H1 (cell line): ENCODE results near the gene RGS17. TPM values are rescaled to one million over a fixed set of nuclear protein-coding genes. Genes with fewer than 3 reads are reported as not detected.

ENCODE experiments used
- CTCF ChIA-PET: fragments of 300-600 bp; sonication (Branson Sonifier 250); formaldehyde crosslinking; loops from one replicate; lab custom pipeline; 2021; ENCODE audit not compliant: partially characterized antibody; lab: Charles Lee
- POLR2A ChIA-PET: fragments of 300-600 bp; sonication (Branson Sonifier 250); formaldehyde crosslinking; loops from one replicate; lab custom pipeline; 2021; ENCODE audit warnings: inconsistent platforms; ENCODE audit not compliant: partially characterized antibody; lab: Charles Lee
- DNase-seq, 2 experiments: peaks; one replicate each; pipeline versions ENCODE4 v3.0.0 to v3.0.0-alpha.2; 2010 to 2022; ENCODE audit warnings: low spot score in 2 of 2, low read depth in 1 of 2, mixed read lengths in 1 of 2
- FAIRE-seq: peaks from 2 replicates; lab custom pipeline; 2011; peaks lifted over from hg19 to GRCh38; lab: Jason Lieb, UNC
- H2AFZ ChIP-seq: 2 replicates; pipeline ENCODE4 v1.8.1; 2012; ENCODE audit warnings: low read length, inconsistent platforms
- H2AK5ac ChIP-seq: 2 replicates; pipeline ENCODE4 v1.6.1; 2013; ENCODE audit warnings: low read depth, low read length
- H2BK120ac ChIP-seq: replicated peaks from 2 replicates; pipeline ENCODE3; 2013; ENCODE audit warnings: low read depth, low read length, inconsistent platforms
- H2BK12ac ChIP-seq: 2 replicates; pipeline ENCODE4 v1.6.1; 2013; ENCODE audit warnings: low read depth, low read length
- H2BK15ac ChIP-seq: 2 replicates; pipeline ENCODE4 v1.6.1; 2013; ENCODE audit warnings: low read length
- H2BK20ac ChIP-seq: 2 replicates; pipeline ENCODE4 v1.6.1; 2013; ENCODE audit warnings: low read length
- H2BK5ac ChIP-seq: 2 replicates; pipeline ENCODE4 v1.6.1; 2013; ENCODE audit warnings: low read depth, low read length
- H3K14ac ChIP-seq: 2 replicates; pipeline ENCODE4 v1.6.1; 2013; ENCODE audit warnings: inconsistent platforms; ENCODE audit not compliant: insufficient read length
- H3K18ac ChIP-seq: 2 replicates; pipeline ENCODE4 v1.6.1; 2013; ENCODE audit warnings: low read length; ENCODE audit errors: extremely low read depth
- H3K23ac ChIP-seq: 2 replicates; pipeline ENCODE4 v1.6.1; 2013; ENCODE audit warnings: inconsistent platforms; ENCODE audit not compliant: insufficient read length
- H3K23me2 ChIP-seq: 2 replicates; pipeline ENCODE4 v1.6.1; 2013; ENCODE audit warnings: low read depth, low read length
- H3K27ac ChIP-seq: 2 replicates; pipeline ENCODE4 v1.6.1; 2011; ENCODE audit warnings: low read depth, low read length, inconsistent platforms
- H3K27me3 ChIP-seq, 4 experiments: replicated peaks in 1 of 4; 1 replicate in 1 of 4; 2 replicates in 3 of 4; pipeline versions ENCODE4 v1.6.1 to v1.8.1; 2011 to 2013; ENCODE audit warnings: low read length in 3 of 4, mild to moderate bottlenecking in 3 of 4, inconsistent platforms in 2 of 4, mixed read lengths in 2 of 4, moderate library complexity in 1 of 4; ENCODE audit not compliant: control insufficient read depth in 3 of 4, insufficient read depth in 3 of 4; ENCODE audit errors: extremely low read depth in 1 of 4
- H3K36me3 ChIP-seq, 4 experiments: 2 replicates each; pipeline versions ENCODE4 v1.6.1 to v1.8.1; 2011 to 2013; ENCODE audit warnings: mild to moderate bottlenecking in 4 of 4, low read length in 3 of 4, moderate library complexity in 2 of 4, control low read depth in 1 of 4, inconsistent platforms in 1 of 4; ENCODE audit not compliant: insufficient read depth in 4 of 4, control insufficient read depth in 2 of 4
- H3K4ac ChIP-seq: replicated peaks from 2 replicates; pipeline ENCODE3; 2013; ENCODE audit warnings: low read length, low read depth, mixed read lengths, inconsistent platforms; ENCODE audit not compliant: insufficient read length
- H3K4me1 ChIP-seq, 4 experiments: replicated peaks in 1 of 4; 1 replicate in 1 of 4; 2 replicates in 3 of 4; pipeline versions ENCODE4 v1.6.1 to v1.8.1; 2011 to 2013; ENCODE audit warnings: low read length in 3 of 4, inconsistent platforms in 2 of 4, mixed read lengths in 1 of 4; ENCODE audit not compliant: insufficient read depth in 4 of 4, control insufficient read depth in 3 of 4
- H3K4me2 ChIP-seq, 2 experiments: 2 replicates each; pipeline versions ENCODE4 v1.6.1 to v1.8.1; 2011 to 2013; ENCODE audit warnings: low read depth in 2 of 2, low read length in 2 of 2, control low read depth in 1 of 2, inconsistent platforms in 1 of 2, mild to moderate bottlenecking in 1 of 2; ENCODE audit not compliant: insufficient read depth in 1 of 2
- H3K4me3 ChIP-seq, 4 experiments: fragments of 200-600, 300-600 bp in 1 of 4; sonication (generic), shearing (Covaris generic), sonication (Bioruptor Twin) in 1 of 4; 2 replicates each; pipeline versions ENCODE4 v1.5.1 to v1.8.1; 2011 to 2016; ENCODE audit warnings: low read length in 4 of 4, low read depth in 3 of 4, control low read depth in 2 of 4, inconsistent platforms in 2 of 4, mild to moderate bottlenecking in 2 of 4, mixed read lengths in 1 of 4, moderate library complexity in 1 of 4; ENCODE audit not compliant: insufficient read depth in 2 of 4; ENCODE audit errors: extremely low read depth in 1 of 4
- H3K56ac ChIP-seq: replicated peaks from 2 replicates; pipeline ENCODE3; 2013; ENCODE audit warnings: low read depth, mild to moderate bottlenecking, mixed read lengths, low read length, inconsistent platforms; ENCODE audit not compliant: insufficient read length
- H3K79me1 ChIP-seq: 2 replicates; pipeline ENCODE4 v1.6.1; 2013; ENCODE audit warnings: low read depth, low read length, control low read depth
- H3K79me2 ChIP-seq, 2 experiments: 2 replicates each; pipeline versions ENCODE4 v1.6.1 to v1.8.1; 2012 to 2013; ENCODE audit warnings: low read length in 2 of 2, mild to moderate bottlenecking in 2 of 2, inconsistent platforms in 1 of 2; ENCODE audit not compliant: insufficient read depth in 2 of 2, control insufficient read depth in 1 of 2
- H3K9ac ChIP-seq, 4 experiments: replicated peaks in 1 of 4; 1 replicate in 1 of 4; 2 replicates in 3 of 4; pipeline versions ENCODE4 v1.6.1 to v1.8.1; 2011 to 2013; ENCODE audit warnings: low read depth in 3 of 4, low read length in 3 of 4, control low read depth in 2 of 4, mild to moderate bottlenecking in 2 of 4, moderate library complexity in 2 of 4, inconsistent platforms in 1 of 4; ENCODE audit errors: extremely low read depth in 1 of 4
- H3K9me3 ChIP-seq, 2 experiments: 2 replicates each; pipeline versions ENCODE4 v1.6.1 to v1.8.1; 2012 to 2013; ENCODE audit warnings: mild to moderate bottlenecking in 2 of 2, moderate library complexity in 2 of 2, control low read depth in 1 of 2, inconsistent platforms in 1 of 2, low read depth in 1 of 2, low read length in 1 of 2, mixed read lengths in 1 of 2; ENCODE audit not compliant: insufficient read depth in 2 of 2
- H4K20me1 ChIP-seq, 2 experiments: replicated peaks in 1 of 2; 2 replicates each; pipeline versions ENCODE3 to v1.8.1; 2011 to 2013; ENCODE audit warnings: inconsistent platforms in 2 of 2, low read length in 2 of 2, mild to moderate bottlenecking in 1 of 2; ENCODE audit not compliant: insufficient read depth in 2 of 2, control insufficient read depth in 1 of 2
- H4K5ac ChIP-seq: 2 replicates; pipeline ENCODE4 v1.6.1; 2013; ENCODE audit warnings: low read length, low read depth, mixed read lengths, inconsistent platforms; ENCODE audit not compliant: insufficient read length
- H4K8ac ChIP-seq: 2 replicates; pipeline ENCODE4 v1.8.0; 2013; ENCODE audit warnings: mild to moderate bottlenecking, moderate library complexity, low read length, inconsistent platforms; ENCODE audit not compliant: insufficient read depth; ENCODE audit errors: extremely low read depth
- H4K91ac ChIP-seq: replicated peaks from 2 replicates; pipeline ENCODE3; 2013; ENCODE audit warnings: low read length, mixed read lengths, inconsistent platforms; ENCODE audit not compliant: insufficient read length
- SP4 ChIP-seq: IDR thresholded peaks from 2 replicates; pipeline ENCODE4 v1.6.1; 2012; ENCODE audit warnings: low read length, inconsistent platforms
- polyA plus RNA-seq, 7 experiments: library from polyadenylated mRNA; depleted of rRNA in 3 of 7; stranded (reverse) in 5 of 7; unstranded in 2 of 7; fragments of >200 nt in 5 of 7; fragments of 200-250 nt in 2 of 7; gene quantifications; 1 replicate in 5 of 7; 2 replicates in 1 of 7; 4 replicates in 1 of 7; pipeline versions ENCODE4 v1.2.1 to v1.2.3, GENCODE V29; 2011 to 2013; ENCODE audit warnings: missing spikeins in 2 of 7, mixed read lengths in 2 of 7
- total RNA-seq: library from RNA; stranded (reverse); fragmentation: NEBNext Ultra II Directional; extraction: Animal tissue kit (Norgen Biotek cat#: 25700); gene quantifications from 2 replicates; pipeline ENCODE4 v1.2.1, GENCODE V29; 2021
- TF ChIP-seq, protein P1 (sequence below): IDR thresholded peaks from 2 replicates; pipeline ENCODE4 v1.6.1; 2012; ENCODE audit warnings: low read length, inconsistent platforms

RGS17 gene
- total and polyA plus RNA-seq, 2 of the 8 experiments (the other 6 are each of a cell fraction or from before 2014, with no cell fraction given): 2.0 to 12.2 TPM

- Histone ChIP-seq H4K91ac (no peak overlapping the region), H3K18ac (no peak overlapping the region), H2AK5ac (no peak overlapping the region), H2BK20ac (no peak overlapping the region), H4K8ac (no peak overlapping the region), H2BK5ac (no peak overlapping the region), H2BK120ac (no peak overlapping the region), H4K20me1 (peaks cover 0 to 2% of the 10 kb centered on the region in 2 experiments), H3K79me2 (peaks cover 0 to 3% of the 10 kb centered on the region in 2 experiments; a peak in 1 of 4 replicates), H3K9ac (no peak overlapping the region), H3K23me2 (no peaks in the 10 kb centered on the region), H4K5ac (no peak overlapping the region), H3K27me3 (no peaks in the 10 kb centered on the region), H3K4me3 (no peak overlapping the region), H3K79me1 (no peaks in the 10 kb centered on the region; the same call in 1 of the 2 replicates), H3K4ac (no peak overlapping the region), H2BK12ac (no peak overlapping the region), H3K23ac (no peak overlapping the region), H2BK15ac (no peak overlapping the region), H3K36me3 (no peaks in the 10 kb centered on the region), H3K14ac (no peak overlapping the region), H3K56ac (no peak overlapping the region), H2AFZ (no peak overlapping the region), H3K9me3 (no peaks in the 10 kb centered on the region), H3K27ac (no peak overlapping the region), H3K4me2 (no peak overlapping the region), H3K4me1 (no peaks in the 10 kb centered on the region)
- DNase-seq (no peak), FAIRE-seq (no peak)
- ChIA-PET POLR2A (no interaction called here), CTCF (interaction anchor here (0.7 to 1.0 kb wide), 2 partner anchors 10 to 45 kb away, joined by 3 to 8 read pairs; no protein-coding TSS in a partner anchor)
- no peak for TF ChIP-seq SP4
- TF ChIP-seq, protein P1, sequence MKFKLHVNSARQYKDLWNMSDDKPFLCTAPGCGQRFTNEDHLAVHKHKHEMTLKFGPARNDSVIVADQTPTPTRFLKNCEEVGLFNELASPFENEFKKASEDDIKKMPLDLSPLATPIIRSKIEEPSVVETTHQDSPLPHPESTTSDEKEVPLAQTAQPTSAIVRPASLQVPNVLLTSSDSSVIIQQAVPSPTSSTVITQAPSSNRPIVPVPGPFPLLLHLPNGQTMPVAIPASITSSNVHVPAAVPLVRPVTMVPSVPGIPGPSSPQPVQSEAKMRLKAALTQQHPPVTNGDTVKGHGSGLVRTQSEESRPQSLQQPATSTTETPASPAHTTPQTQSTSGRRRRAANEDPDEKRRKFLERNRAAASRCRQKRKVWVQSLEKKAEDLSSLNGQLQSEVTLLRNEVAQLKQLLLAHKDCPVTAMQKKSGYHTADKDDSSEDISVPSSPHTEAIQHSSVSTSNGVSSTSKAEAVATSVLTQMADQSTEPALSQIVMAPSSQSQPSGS: no peak
Observed at GRCh38 chr6:153069897-153070296, 61.2 kb downstream of the RGS17 start.
